ENCODE data around the gene NELL1. TPM values are rescaled to one million over a fixed set of nuclear protein-coding genes. Genes with fewer than 3 reads are reported as not detected.

Gene NELL1
- total RNA-seq, 1 donor from 2014 or later: not detected

- intact Hi-C loops (cut with DNase I): no loop called here
- no peak for DNase-seq (ENCODE audit: low spot score)
Measured at GRCh38 chr11:20759541-20759940, 90.2 kb downstream of the NELL1 start.

GRCh38 chr11:20760811-20761210 lies 91.4 kb downstream of the NELL1 start:
- intact Hi-C loops (cut with DNase I): no loop called here
- DNase-seq (ENCODE audit: low spot score): no peak

GRCh38 chr11:20762116-20762844 lies 92.9 kb downstream of the NELL1 start:
- intact Hi-C loops (cut with DNase I): no loop called here
- DNase-seq (ENCODE audit: low spot score): no peak

GRCh38 chr11:20762980-20763379 lies 93.6 kb downstream of the NELL1 start:
- DNase-seq (ENCODE audit: low spot score): no peak
- intact Hi-C loops (cut with DNase I): no loop called here

- no peak for DNase-seq (ENCODE audit: low spot score)
- intact Hi-C loops (cut with DNase I): no loop called here
Measured at GRCh38 chr11:20770414-20770946, 101.1 kb downstream of the NELL1 start.

GRCh38 chr11:20771026-20771425 lies 101.6 kb downstream of the NELL1 start:
- intact Hi-C loops (cut with DNase I): no loop called here
- no peak for DNase-seq (ENCODE audit: low spot score)

- no peak for DNase-seq (ENCODE audit: low spot score)
- intact Hi-C loops (cut with DNase I): no loop called here
Measured at GRCh38 chr11:20771681-20772080, 102.3 kb downstream of the NELL1 start.

- DNase-seq (ENCODE audit: low spot score): no peak
- intact Hi-C loops (cut with DNase I): no loop called here
Measured at GRCh38 chr11:20775331-20775730, 105.9 kb downstream of the NELL1 start.

GRCh38 chr11:20782775-20783174 lies 113.4 kb downstream of the NELL1 start:
- DNase-seq (ENCODE audit: low spot score): no peak
- intact Hi-C loops (cut with DNase I): no loop called here

GRCh38 chr11:20783220-20783619 lies 113.8 kb downstream of the NELL1 start:
- intact Hi-C loops (cut with DNase I): no loop called here
- DNase-seq (ENCODE audit: low spot score): no peak

GRCh38 chr11:20790622-20791021 lies 121.2 kb downstream of the NELL1 start:
- intact Hi-C loops (cut with DNase I): no loop called here
- DNase-seq (ENCODE audit: low spot score): no peak

- intact Hi-C loops (cut with DNase I): no loop called here
- DNase-seq (ENCODE audit: low spot score): no peak
Measured at GRCh38 chr11:20795005-20795404, 125.6 kb downstream of the NELL1 start.

GRCh38 chr11:20808328-20808727 lies 138.9 kb downstream of the NELL1 start:
- no peak for DNase-seq (ENCODE audit: low spot score)
- intact Hi-C loops (cut with DNase I): no loop called here

GRCh38 chr11:20821046-20821445 lies 151.7 kb downstream of the NELL1 start:
- intact Hi-C loops (cut with DNase I): no loop called here
- DNase-seq (ENCODE audit: low spot score): no peak

- intact Hi-C loops (cut with DNase I): no loop called here
- no peak for DNase-seq (ENCODE audit: low spot score)
Measured at GRCh38 chr11:20821470-20821869, 152.1 kb downstream of the NELL1 start.

- no peak for DNase-seq (ENCODE audit: low spot score)
- intact Hi-C loops (cut with DNase I): no loop called here
Measured at GRCh38 chr11:20824773-20825172, 155.4 kb downstream of the NELL1 start.

GRCh38 chr11:20835561-20835960 lies 166.2 kb downstream of the NELL1 start:
- DNase-seq (ENCODE audit: low spot score): no peak
- intact Hi-C loops (cut with DNase I): no loop called here

GRCh38 chr11:20839231-20839630 lies 169.8 kb downstream of the NELL1 start:
- intact Hi-C loops (cut with DNase I): no loop called here

GRCh38 chr11:20840341-20840740 lies 171.0 kb downstream of the NELL1 start:
- no peak for DNase-seq (ENCODE audit: low spot score)
- intact Hi-C loops (cut with DNase I): no loop called here

More at GRCh38 chr11:20839231-20839630, 169.8 kb downstream of the NELL1 start:
- DNase-seq (ENCODE audit: low spot score): no peak

- DNase-seq (ENCODE audit: low spot score): no peak
- intact Hi-C loops (cut with DNase I): no loop called here
Measured at GRCh38 chr11:20844216-20844615, 174.8 kb downstream of the NELL1 start.

- intact Hi-C loops (cut with DNase I): no loop called here
- no peak for DNase-seq (ENCODE audit: low spot score)
Measured at GRCh38 chr11:20844630-20845029, 175.2 kb downstream of the NELL1 start.

Data from cardiac septum (tissue), 1 donor.